PC-3 (cell line): Measurements from ENCODE around the gene DMD.

Experiments
- EZH2 ChIP-seq: fragments of 300-600 bp; sonication (generic); IDR thresholded peaks from one replicate; pipeline ENCODE4 v1.6.1; 2017; ENCODE audit warnings: antibody characterized with exemption, mild to moderate bottlenecking, low read length; ENCODE audit not compliant: unreplicated experiment
- EZH2phosphoT487 ChIP-seq: fragments of 300-600 bp; sonication (generic); IDR thresholded peaks from 2 replicates; pipeline ENCODE4 v1.6.1; 2018; ENCODE audit warnings: mild to moderate bottlenecking, antibody characterized with exemption, low read length, borderline replicate concordance

DNA sequence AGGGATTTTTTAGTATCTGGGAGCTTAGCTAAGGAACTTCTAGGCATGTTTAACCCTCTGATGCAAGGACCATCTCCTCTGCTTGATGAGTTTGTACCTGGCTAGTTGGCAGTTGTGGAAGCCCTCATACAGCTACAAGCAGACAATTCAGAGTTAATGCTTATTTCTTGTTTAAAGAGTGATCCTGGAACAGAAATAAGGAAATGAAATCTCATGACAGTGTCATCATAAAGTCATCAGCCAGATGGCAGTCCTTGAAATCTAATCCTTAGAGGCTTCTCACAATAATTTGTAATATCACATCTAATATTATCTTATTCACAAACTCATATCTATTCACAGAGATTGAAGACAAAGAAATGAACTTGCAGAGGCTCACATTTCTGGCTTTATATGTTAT is 1557.9 kb downstream of the DMD start:
- no peak for TF ChIP-seq EZH2phosphoT487
- no peak for TF ChIP-seq EZH2
